NCI-H510A treated with DMSO at 0.1 percent for 48 hours (cell line): Measurements from ENCODE around the gene CSNK1D.

Source experiments
- DNase-seq: peaks from one replicate; lab custom pipeline; 2025; lab: John Stamatoyannopoulos, UW

The CSNK1D gene

DNA sequence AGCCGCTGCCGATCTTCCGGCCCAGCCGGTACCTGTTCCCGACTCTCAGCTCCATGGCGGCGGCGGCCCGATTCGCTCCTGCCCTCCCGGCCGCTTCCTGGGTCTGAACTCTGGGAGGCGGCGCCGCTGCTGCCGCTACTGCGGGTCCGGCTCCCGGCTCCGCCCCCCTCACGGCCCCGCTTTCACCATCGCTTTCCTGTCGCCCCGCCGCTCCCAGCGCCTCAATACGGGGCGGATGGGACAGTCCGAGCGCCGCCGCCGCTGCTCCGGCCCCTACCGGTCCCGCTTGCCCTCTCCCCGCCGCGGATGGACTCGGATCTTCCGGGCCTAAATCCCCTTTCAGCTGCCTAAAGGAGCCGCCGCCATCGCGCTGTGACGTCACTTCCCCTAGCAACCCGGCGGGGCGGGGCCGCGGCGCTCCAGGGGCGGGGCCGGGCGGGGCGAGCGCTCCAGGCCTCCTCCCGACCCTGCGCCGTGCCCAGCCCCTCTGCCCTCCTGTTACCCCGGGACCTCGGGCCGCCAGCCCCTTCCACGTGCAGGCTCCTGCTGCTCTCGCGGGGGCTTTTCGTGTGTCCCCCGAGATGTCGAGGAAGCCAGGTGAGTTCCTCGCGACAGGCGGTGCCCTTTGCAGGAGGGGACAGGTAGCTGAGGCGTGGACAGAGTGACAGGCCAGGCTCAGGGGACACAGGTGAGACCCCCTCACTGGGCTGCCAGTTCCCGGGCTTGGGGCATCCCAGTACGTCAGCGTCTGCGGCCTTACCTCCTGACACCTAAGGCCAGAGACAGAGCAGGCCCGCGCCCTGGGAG is at the start of gene CSNK1D:
Gene CSNK1D (minus strand): TSS at position 374 of the 807 bp plus-strand sequence. CDS start 319 bp downstream, at position 55.
- DNase-seq = peak; percentile 86

DNA sequence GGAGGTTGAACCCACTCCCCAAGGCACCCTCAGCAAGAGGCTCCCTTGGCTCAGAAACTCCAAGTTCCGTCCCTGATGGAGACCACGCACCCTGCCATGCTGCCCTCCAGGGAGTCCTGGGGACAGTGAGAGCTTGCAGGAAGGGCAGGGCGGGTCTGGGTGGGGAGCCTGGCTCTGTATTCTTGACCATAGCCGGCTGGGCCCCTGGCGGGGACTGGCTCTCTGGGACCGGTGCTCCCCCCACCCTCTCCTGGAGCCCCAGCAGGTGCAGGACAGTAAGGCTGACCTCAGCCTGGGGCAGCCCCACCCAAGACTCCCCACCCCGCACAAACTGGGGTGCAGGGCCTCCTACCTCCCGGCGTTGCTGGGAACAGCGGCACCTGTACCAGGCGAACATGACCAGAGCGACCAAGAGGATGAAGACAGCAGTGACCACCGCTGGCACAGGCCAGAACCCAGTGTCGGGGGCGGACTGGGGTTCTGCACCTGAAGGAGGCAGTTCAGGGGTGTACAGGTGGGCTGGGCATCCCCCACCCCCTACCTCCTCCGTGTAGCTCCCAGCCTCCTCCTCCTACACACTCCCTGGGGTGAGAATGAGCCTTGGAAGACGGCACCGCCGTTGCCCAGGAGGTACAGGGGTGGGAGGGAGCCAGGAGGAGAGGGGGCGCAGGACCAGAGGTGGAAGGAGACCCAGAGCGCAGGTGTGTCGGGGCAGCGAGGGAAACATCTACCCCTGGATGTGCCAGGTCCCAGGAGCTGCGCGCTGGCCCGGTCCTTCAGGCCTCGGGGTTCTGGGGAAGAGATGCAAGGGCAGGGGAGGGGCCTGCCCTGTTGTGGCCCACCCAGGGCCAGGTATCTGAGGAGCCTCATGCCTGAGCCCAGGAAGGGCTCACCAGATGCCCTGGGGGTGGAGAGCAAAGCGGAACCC is 49.3 kb upstream of the CSNK1D start:
- DNase-seq = no peak

DNA sequence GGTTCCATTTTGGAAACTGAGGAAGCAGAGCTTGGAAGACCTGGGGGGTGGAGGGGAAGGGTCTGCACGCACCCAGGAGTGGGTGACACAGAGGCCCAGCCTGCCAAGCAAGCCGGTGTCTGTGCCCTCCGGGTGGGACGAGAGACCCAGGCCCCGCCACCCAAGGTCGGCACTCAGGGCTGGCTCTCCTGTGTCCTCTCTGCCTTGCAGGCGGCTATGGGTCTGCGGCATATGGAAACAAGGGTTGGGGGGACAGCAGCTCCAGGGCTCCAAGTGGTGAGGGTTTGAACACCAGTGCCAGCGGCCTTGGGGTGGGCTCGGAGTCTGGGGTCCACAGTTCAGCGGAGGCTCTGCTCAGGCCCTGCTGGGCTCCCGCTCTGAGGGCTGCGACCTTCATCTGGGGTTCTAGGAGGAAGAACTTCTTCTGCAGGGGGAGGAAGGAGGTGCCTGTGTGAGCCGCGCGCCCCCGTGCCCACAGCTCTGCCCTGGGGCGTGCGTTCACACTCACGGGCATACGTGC is 48.5 kb upstream of the CSNK1D start:
- DNase-seq = no peak

DNA sequence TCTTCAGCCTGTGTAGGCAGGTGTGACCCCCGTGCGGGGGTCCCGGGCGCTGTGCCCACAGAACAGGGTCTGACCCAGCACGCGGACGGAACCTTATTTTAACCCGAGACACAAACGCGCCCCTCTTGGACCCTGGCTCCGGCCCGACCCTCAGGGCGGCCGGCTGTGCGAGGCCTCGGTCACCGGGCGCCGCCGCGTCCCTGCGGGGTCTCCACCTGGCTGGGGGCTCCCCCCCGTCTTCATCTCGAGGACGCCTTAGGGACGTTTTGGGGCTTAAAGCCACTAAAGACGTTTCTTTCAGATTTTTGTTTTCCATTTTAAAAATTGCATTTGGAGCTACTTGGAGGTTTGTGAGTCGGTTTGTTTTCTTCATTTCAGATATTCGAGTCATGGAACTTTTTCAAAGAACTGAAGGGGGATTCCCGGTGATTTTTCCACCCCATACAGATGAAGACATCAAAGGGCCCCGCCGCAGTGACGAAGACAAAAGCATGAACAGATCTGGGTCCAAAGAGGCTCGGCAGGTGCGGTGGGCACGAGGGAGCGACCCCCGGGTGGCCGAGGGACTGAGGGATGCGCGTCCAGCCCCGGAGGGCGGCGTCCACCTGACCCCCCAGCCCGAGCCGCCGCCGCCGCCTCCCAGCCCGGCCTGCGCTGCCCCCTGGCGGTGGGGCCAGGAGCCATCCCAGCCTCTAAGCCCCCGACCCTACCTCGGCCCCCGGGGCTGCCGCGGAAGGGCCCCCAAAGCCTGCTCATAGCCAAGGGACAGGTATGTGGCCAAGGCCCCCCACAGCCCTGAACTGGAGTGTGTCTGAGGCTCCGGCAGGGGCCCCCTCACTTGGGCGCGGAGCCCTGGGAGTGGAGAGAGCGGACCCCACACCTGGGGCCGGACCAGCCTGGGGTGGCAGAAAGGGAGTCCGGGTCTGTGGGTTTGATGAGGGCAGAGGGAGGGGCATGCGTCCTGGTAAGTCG is 47.7 kb upstream of the CSNK1D start:
- DNase-seq = no peak

DNA sequence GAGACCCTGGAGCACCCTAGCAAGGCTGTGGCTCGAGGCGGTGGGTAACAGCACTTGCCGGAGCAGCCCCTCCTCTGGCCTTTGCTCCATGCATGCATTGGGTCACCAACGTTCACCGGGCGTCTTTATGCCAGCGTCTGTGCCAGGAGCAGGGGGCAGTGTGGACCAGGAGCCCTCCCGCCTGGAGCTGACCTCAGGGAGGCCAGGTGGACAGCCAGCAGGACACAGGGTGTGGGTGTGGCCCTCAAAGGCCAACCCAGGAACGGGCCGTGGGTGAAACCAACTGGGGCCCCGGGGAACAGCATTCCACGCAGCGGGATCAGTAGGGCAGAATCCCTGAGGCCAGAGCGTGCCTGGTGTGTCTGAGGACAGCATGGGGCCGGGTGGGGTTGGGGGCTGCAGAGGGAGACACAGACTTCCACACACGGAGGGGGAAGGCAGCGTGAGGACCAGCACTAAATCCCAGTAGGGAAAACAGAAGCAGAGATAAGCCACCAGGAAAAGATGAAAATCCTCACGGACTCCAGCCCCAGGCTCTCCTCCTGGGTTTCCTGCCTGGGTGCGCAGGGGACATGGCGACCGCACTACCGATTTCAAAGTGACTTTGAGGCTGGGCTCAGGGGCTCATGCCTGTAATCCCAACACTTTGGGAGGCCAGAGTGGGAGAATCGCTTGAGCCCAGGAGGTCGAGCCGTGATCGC is 46.8 kb upstream of the CSNK1D start:
- DNase-seq = no peak

DNA sequence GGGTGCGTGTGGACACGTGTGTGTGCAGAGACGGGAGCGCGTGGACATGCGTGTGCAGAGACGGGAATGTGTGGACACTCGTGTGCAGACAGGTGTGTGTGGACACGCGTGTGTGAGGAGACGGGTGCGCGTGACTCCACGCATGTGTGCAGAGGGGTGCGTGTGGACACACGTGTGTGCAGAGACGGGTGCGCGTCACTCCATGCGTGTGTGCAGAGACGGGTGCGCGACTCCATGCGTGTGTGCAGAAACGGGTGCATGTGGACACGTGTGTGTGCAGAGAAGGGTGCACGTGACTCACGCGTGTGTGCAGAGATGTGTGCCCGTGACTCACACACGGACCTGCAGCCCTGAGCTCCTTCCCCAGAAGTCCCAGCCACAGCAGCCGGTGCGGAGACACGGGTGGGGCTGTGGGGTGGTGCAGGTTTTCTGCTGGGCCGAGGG is 46.1 kb upstream of the CSNK1D start:
- no peak for DNase-seq

DNA sequence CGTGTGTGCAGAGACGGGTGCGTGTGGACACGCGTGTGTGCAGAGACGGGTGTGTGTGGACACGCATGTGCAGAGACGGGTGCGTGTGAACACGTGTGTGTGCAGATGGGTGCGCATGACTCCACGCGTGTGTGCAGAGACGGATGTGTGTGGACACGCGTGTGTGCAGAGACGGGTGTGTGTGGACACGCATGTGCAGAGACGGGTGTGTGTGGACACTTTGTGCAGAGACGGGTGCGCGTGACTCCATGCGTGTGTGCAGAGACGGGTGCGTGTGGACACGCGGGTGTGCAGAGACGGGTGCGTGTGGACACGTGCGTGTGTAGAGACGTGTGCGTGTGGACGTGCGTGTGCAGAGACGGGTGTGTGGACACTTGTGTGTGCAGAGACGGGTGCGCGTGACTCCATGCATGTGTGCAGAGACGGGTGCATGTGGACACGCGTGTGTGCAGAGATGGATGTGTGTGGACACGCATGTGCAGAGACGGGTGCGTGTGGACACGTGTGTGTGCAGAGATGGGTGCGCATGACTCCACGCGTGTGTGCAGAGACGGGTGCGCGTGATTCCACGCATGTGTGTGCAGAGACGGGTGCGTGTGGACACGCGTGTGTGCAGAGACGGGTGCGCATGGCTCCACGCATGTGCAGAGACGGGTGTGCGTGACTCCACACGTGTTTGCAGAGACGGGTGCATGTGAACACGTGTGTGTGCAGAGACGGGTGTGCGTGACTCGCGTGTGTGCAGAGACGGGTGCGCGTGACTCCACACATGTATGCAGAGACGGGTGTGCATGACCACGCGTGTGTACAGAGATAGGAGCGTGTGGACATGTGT is 45.5 kb upstream of the CSNK1D start:
- DNase-seq = no peak

DNA sequence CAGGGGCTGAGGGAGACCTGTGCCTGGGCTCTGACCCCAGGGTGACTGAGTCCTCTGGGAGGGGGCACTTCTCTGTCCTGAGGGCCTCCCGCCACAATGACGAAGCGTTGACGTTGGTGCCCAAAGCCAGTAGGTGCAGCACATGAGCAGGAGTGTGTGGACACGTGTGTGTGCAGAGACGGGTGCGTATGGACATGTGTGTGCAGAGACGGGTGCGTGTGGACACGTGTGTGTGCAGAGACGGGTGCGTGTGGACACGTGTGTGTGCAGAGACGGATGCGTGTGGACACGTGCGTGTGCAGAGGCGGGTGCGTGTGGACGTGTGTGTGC is 44.6 kb upstream of the CSNK1D start:
- DNase-seq = no peak

DNA sequence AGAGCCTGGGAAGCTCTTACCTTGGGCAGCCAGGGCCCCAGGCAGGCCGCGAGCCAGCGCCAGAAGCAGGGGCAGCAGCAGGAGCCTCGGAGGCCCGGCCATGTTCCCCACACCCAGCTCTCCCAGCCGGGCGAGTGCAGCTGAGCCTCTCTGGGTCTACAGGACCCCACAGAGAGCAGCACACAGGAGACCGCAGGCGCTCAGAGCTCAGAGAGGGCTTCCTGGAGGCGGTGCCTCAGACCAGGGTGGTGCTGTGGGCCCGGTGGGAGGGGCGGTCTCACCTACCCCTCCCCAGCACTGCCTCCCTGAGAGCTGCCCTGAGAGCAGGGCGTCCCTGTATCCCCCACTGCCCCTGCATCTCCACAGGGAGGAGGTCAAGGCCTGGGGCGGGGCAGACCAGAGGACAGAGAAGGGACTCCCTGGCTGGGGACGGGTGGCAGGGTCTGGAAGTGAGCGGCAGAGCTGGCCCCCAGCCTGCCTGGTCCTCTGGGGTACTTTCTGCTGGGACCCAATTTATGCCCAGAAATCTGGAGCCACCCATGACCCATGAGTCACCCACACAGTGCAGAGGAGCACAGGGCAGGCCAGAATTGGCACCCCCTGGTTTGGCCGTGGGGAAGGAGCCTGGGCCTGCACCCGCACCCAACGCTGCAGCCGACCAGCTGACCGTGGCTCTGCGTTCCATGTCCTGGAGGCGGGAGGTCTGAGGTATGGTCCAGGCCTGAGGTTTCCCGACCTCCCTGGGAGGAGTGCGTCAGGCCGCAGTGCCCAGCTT is 44.1 kb upstream of the CSNK1D start, which contains the start of gene CD7:
Gene CD7 (minus strand): TSS at position 215 of the 775 bp plus-strand sequence. CDS start 113 bp downstream, at position 102.
- DNase-seq = no peak

DNA sequence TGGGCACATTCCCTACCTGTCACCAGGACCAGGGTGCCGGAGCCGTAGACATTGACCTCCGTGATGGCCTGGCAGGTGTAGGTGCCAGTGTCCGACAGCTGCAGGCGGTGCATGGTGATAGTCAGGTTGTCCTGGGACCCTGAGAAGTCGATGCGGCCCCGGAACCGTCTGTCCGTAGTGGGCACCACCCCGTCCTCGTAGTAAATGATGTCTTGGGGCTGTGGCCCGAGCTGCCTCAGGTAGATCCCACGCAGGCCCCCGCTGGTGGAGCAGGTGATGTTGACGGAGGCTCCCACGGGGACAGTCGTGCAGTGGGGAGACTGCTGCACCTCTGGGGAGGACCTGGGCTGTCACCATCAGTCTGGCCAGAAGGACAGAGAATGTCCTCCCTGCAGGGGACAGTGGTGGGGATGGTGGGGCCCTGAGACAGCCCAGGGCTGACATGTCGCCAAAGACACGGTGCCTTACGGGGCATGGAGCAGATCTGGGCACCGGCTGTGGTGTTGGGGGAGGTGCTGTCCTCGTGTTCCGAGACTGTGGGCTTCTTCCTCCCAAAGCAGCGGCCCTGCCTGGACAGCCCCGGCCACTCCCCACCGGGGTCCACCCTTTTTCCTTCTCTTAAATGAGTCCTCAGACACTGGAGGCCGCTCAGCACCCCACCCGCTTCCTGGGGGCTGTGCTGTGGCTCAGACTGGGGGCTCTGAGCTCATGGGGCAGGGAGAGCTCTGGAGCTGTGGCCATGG is 43.3 kb upstream of the CSNK1D start:
- DNase-seq = no peak

DNA sequence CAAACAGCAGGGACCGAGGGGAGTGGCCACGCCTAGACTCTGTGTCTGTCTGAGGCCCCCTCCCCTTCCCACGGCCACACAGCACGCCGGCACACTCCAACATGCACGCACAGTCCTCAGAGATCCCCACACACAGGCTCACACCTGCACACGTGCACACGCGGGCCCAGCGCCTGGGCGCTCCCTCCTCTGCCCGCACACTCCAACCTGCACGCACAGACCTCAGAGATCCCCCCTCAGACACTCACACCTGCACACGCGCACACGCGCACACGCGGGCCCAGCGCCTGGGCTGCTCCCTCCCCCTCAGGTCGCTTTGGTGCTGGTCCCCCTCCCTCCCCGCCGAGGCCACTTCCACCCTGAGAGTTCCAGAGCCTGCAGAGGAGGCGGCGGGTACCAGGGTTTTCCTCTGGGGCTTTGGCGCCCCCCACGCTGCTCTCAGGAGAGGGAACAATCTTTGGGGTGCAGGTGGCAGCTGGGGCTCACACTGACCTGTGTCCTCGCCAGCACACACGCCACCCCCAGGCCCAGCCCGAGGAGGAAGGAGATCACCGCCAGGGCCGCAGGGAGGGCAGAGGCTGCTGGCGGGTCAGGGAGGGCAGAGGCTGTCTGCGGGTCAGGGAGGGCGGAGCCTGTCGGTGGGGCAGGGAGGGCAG is 42.3 kb upstream of the CSNK1D start:
- no peak for DNase-seq

DNA sequence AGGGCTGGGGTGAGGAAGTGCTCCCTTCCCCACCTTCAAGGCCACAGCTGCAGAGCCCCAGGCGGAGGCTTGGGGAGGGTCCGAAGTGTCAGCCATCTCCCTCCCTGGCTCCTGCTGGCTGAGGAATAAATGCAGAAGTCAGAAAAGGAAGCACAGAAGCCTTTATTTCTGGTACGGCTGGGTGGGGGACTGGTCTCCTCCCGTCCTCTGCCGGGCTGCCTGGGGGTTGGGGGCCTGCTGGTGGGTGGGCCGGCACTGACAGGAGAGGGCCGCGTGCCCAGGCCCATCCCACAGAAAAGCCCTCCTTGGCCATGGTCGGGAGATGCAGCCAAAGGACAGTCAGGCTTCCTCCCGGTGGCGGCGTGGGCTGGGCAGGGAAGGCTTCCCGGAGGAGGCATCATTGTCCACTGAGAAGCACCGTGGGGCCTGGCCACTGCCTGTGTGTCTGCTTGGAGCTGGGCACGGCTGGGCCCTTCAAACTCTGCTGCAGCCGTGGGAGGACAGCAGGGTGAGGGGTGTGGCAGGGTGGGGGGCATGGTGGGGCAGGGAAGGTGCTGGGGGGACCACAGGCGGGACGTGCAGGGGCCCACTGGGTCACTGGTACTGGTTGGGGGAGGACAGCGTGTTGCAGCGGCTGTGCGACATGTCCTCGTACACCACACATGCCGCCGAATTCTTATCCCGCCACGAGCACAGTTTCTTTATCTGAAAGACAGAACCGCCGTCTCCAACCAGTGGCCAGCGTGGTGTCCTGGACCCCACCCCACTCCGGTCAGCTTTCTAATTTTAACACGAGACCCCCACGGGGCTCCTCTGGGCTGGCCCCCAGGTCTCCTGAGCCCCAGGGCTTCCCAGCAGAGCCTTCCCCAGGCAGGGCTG is 41.5 kb upstream of the CSNK1D start:
- no peak for DNase-seq

DNA sequence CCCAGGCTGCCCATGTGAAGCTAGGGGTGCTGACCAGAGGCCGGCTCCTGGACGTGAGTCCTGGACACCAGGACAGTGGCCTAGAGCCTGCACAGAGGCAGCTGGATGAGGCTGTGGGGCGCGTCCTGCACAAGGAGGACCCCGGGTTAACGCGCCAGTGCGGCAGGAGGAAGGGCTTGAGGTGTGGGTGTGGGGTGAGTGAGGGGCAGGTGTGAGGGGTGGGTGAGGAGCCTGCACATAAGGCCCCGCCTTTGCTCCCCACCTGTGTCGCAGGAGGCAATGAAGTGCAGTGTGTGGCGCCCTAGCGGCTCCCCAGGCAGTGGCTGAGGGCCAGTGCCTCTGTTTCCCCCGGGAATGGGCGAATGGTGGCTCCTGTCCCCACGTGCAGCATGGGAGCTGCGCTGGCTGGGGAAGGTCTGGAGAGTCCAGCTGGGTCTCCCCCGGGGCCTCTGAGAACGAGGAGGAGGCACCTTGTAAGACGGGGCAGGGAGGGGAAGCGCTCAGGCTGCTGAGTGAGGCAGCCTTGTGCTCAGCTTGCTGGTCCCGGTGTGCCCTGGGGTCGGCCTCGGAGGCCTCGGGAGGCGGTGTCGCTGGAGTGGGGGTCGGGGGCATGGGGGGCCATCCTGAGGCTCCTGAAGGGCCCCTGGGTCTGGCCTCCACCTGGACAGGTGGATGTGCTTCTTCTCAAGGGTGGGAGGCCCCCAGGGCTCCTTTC is 40.7 kb upstream of the CSNK1D start:
- DNase-seq = no peak

DNA sequence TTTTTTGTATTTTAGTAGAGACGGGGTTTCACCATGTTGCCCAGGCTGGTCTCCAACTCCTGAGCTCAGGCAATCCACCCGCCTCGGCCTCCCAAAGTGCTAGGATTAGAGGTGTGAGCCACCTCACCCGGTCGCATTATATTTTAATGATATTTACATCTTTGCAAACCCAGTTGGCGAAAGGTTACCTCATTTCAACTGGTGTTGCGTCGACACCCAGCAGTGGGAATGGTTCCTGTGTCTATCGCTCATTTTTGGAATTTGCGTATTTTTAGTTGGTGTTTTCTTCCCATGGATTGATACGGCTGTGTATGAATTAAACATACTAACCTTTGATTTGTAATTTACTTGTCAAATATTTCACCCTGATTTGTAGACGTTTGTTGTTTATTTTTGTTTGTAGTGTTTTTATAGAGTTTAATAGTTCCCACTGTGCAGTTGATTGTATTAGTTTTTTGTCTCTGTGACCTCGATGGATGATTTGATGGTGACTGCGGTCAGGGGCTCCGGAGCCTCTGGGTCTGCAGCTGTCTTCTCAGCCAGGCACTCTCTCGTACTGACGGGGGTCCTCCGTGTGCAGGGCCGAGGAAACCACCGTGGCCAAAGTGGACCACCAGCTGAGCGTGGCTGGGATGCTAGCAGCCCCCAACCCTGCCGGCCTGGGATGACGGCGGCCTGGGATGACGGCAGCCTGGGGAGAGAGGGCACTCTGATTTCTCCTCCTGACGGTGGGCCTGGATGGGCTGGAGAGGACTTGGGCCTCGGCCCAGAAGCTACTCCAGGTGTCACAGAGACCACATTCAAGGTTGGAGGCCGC is 39.9 kb upstream of the CSNK1D start:
- no peak for DNase-seq

DNA sequence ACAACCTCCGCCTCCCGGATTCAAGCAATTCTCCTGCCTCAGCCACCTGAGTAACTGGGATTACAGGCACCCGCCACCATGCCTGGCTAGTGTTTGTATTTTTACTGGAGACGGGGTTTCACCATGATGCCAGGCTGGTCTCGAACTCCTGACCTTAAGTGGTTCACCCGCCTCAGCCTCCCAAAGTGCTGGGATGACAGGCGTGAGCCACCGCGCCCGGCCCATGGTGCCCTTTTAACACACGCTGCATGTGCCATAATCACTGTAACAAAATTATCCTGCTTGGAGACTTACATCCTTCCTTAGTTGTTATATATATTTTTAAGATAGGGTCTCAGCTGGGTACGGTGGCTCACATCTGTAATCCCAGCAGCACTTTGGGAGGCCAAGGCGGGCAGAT is 38.5 kb upstream of the CSNK1D start:
- DNase-seq = no peak
